ENCODE measurements around the gene ACYP2.
A peak's percentile ranks its signal among the peaks of the same experiment; 100 is the strongest.
"Not testable (repeated sequence)": the region's sequence is repeated elsewhere in the genome, so short reads cannot be mapped to it uniquely, and the experiment has no call there.

The ACYP2 gene

DNA sequence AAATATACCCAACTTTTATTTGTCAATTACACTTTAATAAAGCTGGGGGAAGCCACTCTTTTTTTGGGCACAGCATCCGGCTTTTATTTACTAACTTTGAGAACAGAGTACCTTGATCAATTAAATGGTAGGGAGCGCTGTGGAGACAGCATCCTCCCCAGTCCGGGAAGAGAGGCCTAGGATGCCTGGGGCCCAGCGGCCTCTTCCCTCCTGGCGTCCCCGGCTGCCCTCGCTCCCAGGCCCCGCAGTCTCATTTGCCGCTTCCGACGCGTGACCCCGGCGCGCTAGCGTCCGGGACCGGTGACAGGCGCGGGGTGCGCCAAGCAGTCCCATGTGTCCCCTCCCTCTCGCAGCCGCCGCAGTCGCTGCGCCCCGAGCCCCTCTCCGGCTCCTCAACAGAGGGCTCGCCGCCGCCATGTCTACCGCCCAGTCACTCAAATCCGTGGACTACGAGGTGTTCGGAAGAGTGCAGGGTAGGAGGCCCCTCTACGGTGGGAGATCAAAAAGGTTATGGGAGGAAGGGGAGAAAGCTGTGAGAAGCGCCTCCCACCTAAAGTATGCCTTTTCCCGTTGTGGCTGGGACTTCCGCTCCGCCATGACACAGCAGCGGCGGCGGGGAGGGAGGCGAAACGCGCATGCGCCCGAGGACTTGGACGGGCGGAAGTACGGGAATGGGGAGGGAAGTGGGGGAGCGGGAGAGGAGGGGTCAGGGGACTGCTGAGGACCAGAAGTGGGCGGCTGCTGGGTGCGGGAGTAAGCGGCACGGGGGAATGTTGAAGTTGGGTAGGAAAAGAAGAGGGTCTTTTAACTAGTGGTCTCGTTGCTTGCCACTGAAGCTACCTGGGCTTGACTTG lies at the start of gene ACYP2:
TSS of gene ACYP2 (plus strand) at position 332 of the 854 bp plus-strand sequence.
- DNase-seq, result peak; percentile 91 to 92

DNA sequence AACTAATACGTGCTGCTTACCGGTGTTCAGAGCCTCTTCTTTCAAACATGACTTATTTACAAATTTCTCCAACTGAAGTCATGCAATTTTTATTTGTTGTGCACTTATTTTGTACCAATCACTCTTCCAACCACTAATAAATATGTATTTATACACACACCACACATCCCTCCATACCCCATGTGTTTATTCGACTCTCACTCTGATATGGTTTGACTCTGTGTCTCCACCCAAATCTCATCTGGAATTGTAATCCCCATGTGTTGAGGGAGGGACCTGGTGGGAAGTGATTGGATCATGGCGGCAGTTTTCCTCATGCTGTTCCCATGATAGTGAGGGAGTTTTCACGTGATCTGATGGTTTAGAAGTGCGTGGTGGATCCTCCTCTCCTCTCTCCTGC lies 49.5 kb upstream of the ACYP2 start:
- DNase-seq, result no peak

DNA sequence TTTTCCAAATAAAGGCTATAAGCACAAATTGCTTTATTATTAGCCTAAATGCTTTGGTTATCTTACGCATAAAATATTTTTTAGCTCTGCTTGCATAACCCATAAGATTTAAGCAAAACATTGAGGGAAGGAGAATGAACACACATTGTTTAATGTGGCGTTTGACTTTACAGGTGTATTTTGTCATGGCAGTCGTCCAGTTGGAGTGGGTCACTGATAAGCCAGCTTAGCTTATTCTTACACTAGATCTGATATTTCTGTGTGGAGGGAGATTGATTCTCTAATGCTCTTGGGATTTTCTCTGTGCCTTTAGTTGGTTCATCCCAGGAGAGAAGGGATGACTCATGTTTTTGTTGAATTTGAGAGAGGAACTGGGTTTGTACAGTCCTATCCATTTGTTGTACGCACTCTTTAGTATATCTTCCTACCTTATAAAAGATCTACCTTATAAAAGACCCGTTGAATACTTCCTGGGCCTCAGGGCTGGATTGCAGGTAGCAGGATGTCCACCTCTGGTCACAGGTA lies 47.5 kb upstream of the ACYP2 start:
- DNase-seq, result no peak

DNA sequence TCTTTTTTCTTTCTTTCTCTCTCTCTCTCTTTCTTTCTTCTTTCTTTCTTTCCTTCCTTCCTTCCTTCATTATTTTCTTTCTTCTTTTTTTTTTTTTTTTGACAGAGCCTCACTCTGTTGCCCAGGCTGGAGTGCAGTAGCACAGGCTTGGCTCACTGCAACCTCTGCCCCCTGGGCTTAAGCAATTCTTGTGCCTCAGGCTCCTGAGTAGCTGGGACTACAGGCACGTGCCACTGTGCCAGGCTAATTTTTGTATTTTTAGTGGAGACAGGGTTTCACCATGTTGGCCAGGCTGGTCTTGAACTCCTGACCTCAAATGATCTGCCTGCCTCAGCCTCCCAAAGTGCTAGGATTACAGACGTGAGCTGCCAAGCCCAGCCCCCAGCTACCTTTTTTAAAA lies 42.9 kb upstream of the ACYP2 start:
- DNase-seq, result not testable (repeated sequence)

DNA sequence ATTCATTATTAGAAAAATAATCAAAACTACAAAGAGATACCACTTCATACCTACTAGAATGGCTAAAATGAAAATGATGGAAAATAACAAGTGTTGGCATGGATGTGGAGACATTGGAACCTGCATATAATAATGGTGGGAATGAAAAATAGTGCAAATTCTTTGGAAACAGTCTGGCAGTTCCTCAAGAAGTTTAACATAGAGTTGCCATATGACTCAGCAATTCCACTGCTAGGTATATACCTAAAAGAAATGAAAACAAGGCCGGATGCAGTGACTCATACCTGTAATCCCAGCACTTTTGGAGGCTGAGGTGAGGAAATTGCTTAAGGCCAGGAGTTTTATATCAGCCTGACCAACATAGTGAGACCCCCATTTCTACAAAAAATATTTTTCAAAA lies 41.6 kb upstream of the ACYP2 start:
- no peak for DNase-seq

DNA sequence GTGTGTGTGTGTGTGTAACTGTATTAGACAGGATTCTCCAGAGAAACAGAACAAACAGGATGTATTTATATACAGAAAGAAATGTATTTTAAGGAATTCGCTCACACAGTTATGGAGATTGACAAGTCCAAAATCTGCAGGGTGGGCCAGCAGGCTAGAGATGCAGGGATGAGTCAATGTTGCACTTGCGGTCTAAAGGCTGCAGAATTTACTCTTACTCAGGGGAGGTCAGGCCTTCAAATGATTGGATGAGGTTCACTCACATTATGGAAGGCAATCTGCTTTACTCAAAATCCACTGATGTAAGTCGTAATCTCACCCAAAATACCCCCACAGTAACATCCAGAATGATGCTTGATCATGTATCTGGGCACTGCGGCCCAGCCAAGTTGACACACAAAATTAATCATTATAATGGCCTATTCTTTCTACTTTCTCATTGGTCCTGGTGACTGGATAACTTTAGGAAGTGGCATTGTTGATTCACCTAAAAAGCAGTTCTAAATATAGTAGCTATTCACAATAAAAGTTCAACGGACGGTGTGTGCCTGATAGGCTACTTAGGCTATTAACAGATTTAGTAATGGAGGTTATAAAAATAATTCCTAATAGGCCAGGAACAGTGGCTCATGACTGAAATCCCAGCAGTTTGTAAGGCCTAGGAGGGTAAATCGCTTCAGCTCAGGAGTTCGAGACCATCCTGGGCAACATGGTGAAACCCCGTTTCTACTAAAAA lies 40.6 kb upstream of the ACYP2 start:
- DNase-seq, result no peak

DNA sequence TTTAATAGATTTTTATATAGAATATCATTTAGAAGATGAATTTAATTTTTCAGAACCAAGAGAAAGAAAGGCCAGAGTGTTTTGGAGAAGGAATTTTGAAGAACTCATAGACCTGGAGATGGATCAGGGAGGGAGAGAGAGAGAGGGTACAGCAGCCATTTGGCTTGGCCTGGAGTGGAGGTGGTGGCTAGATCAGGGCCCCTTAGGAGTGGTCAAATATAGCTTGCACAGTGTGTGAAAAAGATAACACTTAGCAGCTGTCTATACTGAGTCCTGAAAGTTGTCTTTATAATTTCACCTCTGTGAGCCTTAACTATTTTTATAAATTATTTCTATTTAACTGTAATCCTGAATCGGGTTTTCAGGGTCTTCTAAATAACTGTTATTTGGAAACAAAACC lies 38.8 kb upstream of the ACYP2 start:
- DNase-seq, result no peak

DNA sequence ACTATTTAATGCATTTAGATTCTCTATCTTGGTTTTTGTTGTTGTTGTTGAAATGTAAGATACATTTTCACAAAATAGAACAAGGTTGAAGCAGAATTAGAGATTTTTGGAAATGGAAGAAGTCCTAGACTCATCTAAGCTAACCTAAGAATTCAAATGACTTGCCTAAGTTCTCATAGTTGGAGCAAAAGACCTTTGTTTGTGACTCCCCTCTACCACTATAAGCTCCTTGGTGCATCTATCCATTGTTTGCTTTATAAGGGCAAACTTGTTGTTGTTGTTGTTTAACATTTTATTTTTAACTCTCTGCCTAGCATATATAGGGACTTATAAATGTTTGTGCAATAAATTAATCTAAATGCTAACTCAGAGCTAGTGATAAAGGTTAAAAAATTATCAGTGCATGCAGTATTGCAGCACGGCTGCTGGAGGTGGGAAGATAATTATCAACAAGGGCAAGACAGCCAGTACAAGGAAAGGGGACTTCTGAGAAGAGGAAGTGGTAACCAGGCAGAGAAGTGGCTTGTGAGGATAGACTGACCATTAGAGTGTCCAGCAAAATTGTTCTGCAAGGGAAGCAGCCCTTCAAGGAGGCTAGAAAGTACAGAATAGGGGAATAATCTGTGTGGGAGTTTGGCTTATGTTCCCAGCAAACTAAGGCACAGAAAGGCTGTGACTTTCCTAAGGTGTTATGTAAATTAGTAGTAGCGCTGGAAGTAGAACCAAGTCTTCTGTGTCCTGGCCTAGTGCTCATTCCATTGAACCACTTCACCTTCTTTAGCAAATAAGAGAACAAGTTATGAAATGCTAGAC lies 38.1 kb upstream of the ACYP2 start:
- no peak for DNase-seq

DNA sequence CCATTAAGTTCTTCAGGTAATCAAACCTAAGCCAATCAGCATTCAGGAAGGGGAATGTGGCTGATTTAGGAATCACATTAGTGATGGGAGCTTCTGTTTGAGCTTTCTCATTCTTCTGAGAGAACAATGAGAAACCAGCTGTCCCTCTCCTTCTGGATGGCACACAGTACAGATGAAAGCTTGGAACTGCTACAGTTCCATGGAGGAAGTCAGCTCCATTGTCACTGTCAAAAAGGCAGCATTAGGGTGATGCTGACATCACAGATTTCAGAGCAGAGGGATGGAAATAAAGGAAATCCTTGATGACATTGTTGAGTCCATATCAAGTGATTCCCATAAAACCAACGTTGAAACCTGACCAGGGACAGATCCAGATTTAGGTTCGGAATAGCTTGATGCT lies 36.1 kb upstream of the ACYP2 start:
- no peak for DNase-seq

DNA sequence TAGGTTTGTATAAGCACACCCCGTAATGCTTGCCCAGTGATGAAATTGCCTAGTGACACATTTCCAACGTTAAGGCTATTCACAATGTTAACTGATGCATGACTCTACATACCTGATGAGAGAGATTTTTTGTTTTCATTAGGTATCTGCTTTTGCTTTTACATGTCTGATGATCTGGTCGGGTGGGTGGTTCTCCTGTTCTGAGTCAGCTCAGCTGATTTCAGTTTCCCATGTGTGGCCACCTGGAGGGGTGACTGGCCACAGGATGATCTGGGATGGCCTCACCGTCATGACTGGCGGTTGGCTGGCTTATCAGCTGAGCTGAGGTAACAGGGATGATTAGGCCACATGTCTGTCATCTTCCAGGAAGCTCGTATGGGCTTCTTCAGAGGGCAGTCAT lies 33.8 kb upstream of the ACYP2 start:
- DNase-seq, result peak; percentile 40 to 42

DNA sequence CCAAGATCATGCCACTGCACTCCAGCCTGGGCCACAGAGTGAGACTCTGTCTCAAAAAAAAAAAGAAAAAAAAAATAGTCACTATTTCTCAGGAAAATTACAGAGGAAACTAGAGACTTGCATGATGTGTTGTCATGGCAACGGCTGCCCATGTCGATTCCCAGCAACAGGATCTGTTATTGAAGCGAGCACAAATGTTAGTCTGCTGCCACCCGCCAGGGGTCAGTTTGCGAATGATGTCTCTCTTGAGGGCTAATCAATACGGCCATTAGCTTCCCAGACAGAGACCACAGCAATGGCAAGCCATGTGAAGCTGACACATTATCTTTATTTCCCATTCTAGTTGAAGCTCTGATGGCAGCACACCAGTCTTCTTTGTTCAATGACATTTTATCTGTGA lies 32.4 kb upstream of the ACYP2 start:
- no peak for DNase-seq

DNA sequence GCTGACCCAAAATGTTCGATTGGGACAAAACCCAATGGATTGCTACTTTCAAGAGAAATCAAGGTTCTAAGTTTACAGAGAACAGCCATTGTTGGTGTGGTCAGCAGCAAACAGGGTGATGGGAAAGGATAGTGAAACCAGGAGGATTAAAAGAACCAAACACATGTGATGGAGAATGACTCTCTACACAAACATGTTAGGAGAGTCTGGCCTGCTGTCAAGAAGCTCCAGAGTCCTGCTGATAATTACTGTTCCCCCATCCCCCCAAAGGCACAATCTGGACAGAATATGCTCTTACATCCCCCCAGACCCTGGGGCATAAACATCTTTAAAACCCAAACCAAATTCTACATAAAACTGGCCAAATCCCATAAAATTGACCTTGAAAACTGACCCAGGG lies 32.0 kb upstream of the ACYP2 start:
- DNase-seq, result no peak

DNA sequence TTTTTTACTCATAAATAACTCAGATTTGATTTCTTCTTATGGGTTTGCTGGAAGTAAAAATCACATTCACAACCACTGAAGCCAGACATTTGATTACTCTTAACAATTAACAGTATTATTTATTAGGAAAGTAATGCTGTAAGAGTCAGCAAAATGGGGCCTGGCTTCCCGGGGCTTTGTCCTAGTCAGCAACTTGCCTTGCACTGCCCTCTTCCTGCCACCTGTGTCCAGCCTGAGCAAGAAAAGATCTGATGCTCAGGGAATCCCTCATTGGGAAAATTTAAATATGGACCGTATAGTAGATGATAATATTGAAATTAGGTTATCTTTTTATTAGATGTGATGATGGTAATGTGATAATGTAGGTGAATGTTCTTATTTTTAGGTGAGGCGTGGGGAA lies 30.8 kb upstream of the ACYP2 start:
- no peak for DNase-seq

DNA sequence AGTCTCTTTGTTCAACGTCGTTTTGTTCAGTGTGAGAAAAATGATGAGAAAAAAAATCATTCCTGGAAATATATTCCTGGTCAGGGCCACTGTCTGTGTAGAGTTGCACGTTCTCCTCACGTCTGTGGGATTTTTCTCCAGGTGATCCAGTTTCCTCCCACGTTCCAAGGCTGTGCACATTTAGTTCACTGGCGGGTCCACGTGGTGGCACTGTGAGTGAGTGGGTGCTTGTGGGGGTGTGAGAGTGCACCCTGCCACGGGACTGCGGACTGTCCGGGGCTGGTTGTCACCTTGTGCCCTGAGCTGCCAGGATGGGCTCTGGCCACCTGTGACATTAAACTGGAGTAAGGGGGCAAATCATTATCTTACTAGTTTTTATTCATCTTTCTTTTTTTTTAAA lies 30.3 kb upstream of the ACYP2 start:
- DNase-seq, result no peak

DNA sequence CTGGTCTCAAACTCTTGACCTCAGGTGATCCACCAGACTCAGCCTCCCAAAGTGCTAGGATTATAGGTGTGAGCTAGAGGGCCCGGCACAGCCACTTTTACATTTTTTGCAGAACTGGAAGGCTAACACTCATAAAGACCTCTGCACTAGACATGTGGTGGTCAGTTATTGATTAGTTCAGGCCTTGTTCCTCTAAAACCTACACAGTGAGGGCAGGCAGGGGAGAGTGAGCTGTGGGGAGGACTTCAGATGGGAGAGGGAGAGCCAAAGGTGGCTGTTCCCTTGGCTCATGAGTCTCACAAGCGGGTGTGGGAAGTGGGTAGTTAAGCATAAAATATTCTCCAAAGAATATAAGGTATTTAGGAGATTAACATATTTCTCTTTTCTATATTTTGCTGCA lies 29.3 kb upstream of the ACYP2 start:
- DNase-seq, result no peak

DNA sequence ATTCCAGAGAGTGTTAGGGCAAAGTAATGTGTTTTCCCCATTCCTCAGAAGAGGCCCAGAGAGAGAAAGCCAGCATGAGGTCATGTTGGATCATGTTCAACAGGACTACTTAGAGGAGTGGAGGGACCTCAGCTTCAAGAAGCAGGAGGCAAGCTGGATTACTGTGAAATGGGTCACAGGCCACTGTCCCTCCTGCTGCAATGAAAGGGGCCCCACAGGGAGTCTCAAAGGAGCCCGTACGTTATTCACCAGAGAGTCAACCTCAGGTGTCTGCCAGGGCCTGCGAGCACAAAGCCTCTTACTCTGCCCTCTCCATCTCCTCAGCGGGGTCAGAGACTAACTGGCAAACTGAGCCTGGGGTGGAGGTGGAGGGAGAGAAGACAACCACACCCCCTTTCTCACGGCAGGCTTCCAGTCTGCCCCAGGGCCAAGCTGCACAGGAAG lies 27.2 kb upstream of the ACYP2 start:
- no peak for DNase-seq

DNA sequence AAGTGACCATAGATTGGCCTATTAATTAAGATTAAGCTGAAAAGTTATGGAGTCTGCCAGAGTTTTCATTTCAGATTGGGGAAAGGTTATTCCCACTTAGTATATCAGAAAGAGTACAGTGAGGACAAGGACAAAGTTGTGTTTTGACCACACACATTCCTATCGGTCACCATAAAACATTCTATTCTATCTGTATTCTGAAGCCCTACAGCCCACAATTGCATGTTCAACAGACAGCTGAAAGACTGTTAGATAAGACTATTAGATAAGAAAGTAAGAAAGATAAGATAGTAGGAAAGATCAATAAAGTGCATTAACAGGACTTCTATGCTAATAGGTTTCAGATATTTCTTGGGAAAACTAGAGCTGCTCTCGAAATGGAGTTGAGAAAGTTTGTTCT lies 26.7 kb upstream of the ACYP2 start:
- DNase-seq, result no peak

DNA sequence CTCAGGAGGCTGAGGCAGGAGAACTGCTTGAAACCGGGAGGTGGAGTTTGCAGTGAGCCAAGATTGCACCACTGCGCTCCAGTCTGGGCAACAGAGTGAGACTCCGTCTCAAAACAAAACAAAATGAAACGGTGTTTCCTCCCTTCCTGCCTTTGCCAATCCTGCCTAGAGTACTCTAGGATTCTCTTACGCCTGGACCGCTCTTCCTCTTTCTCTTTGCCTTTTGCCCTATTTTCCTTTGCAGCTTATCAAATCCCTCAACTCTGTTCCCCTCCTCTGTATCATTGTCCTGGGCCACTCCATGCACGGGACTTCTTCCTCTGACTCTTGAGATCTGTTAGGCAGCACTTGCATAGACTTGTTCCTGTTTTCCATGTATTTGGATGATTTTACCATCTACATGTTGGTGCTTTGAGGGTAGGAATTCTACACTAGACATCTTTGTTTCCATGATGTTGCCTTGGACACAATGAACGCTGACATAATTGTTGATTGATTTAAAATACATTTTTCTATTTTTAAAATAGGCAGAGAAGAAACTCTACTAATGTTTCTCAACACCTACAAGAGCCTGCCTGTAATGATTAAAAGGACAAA lies 24.8 kb upstream of the ACYP2 start:
- no peak for DNase-seq

DNA sequence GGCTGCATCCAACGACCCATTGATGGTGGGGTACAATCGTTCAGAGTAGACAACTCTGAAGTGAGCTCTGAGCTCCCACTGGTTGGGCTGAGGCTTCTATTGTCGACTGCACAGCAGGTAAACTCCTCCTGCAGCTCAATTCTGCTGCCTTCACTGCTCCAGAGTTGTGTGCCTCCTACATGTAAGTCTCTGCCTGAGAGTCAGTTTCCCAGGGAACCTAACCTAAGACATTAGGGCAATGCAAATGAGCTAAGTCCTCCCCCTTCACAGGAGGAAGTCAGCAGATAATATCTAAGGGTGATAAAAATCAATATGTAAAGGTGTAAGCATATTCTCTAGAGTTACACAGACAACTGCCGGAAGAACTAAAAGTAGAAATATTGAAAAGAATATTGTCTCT lies 22.5 kb upstream of the ACYP2 start:
- no peak for DNase-seq

DNA sequence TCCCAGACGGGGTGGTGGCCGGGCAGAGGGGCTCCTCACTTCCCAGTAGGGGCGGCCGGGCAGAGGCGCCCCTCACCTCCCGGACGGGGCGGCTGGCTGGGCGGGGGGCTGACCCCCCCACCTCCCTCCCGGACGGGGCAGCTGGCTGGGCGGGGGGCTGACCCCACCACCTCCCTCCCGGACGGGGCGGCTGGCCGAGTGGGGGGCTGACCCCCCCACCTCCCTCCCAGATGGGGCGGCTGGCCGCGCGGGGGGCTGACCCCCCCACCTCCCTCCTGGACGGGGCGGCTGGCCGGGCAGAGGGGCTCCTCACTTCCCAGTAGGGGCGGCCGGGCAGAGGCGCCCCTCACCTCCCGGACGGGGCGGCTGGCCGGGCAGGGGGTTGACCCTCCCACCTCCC lies 20.0 kb upstream of the ACYP2 start:
- DNase-seq, result not testable (repeated sequence)

DNA sequence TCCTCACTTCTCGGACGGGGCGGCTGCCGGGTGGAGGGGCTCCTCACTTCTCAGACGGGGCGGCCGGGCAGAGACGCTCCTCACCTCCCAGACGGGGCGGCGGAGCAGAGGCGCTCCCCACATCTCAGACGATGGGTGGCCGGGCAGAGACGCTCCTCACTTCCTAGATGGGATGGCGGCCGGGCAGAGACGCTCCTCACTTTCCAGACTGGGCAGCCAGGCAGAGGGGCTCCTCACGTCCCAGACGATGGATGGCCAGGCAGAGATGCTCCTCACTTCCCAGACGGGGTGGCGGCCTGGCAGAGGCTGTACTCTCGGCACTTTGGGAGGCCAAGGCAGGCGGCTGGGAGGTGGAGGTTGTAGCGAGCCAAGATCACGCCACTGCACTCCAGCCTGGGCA lies 19.3 kb upstream of the ACYP2 start:
- DNase-seq, result not testable (repeated sequence)

DNA sequence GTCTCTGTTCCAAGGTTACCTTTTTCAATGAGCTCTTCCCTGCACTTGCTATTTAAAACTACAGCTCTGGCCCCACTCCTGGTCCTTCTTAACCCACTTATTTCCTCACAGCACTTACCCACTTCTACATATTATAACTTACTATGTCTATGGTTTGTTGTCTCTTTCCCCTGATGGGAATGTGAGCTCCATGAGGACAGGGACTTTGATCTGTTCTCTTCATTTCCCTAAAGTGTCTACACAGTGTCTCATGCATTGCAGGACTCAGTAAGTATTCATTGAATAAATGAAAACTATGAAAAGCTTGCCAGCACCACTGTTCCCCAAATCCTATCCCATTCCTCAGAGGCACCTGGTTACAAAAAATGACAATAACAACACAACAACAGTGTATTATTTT lies 18.3 kb upstream of the ACYP2 start:
- no peak for DNase-seq

DNA sequence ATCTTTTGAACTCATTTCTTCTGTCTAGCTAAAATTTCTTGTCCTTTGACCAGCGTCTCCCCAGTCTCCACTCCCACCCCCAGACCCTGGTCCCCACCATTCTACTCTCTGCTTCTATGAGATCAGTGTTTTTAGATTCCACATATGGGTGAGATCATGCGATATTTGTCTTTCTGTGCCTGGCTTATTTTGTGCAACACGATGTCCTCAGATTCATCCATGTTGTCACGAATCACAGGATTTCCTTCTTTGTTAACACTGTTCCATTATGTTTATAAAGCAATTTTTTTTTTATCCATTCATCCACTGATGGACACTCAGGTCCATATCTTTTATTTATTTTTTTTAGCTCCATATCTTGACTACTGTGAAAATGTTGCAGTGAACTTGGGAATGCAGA lies 16.0 kb upstream of the ACYP2 start:
- DNase-seq, result no peak
